Peyer's patch (tissue), 4 donors: Measurements from ENCODE around the gene CDKN2D. TPM values are rescaled to one million over a fixed set of nuclear protein-coding genes. Genes with fewer than 3 reads are reported as not detected.

Experiments used
- DNase-seq, 3 donors: peaks; one replicate each; pipeline ENCODE4 v3.0.0-alpha.2; 2017 to 2019
- H3K27ac ChIP-seq, 4 donors: fragments of 200-600 bp; sonication (generic); one replicate each; pipeline ENCODE4 v1.5.1; 2016 to 2019
- H3K27me3 ChIP-seq, 2 donors: fragments of 200-600 bp; sonication (generic); one replicate each; pipeline ENCODE4 v1.5.1; 2019
- H3K36me3 ChIP-seq, 3 donors: fragments of 200-600 bp; sonication (generic); one replicate each; pipeline ENCODE4 v1.5.1; 2016 to 2019
- H3K4me1 ChIP-seq, 4 donors: fragments of 200-600 bp; sonication (generic); one replicate each; pipeline ENCODE4 v1.5.1; 2016 to 2019
- H3K4me3 ChIP-seq, 4 donors: fragments of 200-600 bp; sonication (generic); 1 replicate in 3 of 4; 2 replicates in 1 of 4; pipeline ENCODE4 v1.5.1; 2016 to 2019; ENCODE audit warnings: mild to moderate bottlenecking in 1 of 4
- H3K9me3 ChIP-seq, 4 donors: fragments of 200-600 bp; sonication (generic); one replicate each; pipeline ENCODE4 v1.5.1; 2016 to 2019; ENCODE audit warnings: mild to moderate bottlenecking in 1 of 4
- CTCF ChIP-seq, 6 experiments: fragments of 450-650 bp in 4 of 6; fragments of 200-600 bp in 2 of 6; sonication (generic) in 1 of 6; IDR thresholded peaks; one replicate each; pipeline ENCODE4 v1.5.1; 2017 to 2019; ENCODE audit warnings: antibody characterized with exemption in 6 of 6, mild to moderate bottlenecking in 3 of 6, moderate library complexity in 1 of 6
- POLR2A ChIP-seq, 2 donors: fragments of 450-650 bp; IDR thresholded peaks; one replicate each; pipeline ENCODE4 v1.5.1; 2017; ENCODE audit warnings: antibody characterized with exemption in 2 of 2, mild to moderate bottlenecking in 2 of 2, moderate library complexity in 2 of 2
- total RNA-seq, 4 donors: library from RNA; depleted of rRNA; stranded (reverse); fragments of >200 nt; gene quantifications; one replicate each; pipeline ENCODE4 v1.1.0, GENCODE V29; 2016

CDKN2D gene
- total RNA-seq = 1 to 10 TPM; 3.3 to 7.7 (median 6.4) TPM

- TF ChIP-seq POLR2A (IDR thresholded peaks at IDR 0.05) = peak; percentile 65 to 76
- TF ChIP-seq CTCF (IDR thresholded peaks at IDR 0.05) = peak; percentile 52 to 85 (median 76)
- peak within 1 kb of the TSS; percentile 76 to 97 (median 83) for H3K4me3 ChIP-seq
- H3K27ac ChIP-seq = peak within 1 kb of the TSS; percentile 81 to 97 (median 90)
- H3K36me3 ChIP-seq = no peaks in the 10 kb centered on the region
- H3K4me1 ChIP-seq = peaks cover 0 to 39% (median 29%) of the 10 kb centered on the region in 4 donors
- DNase-seq = peak; percentile 99 to 100 (median 99)
- H3K27me3 ChIP-seq = no peaks in the 10 kb centered on the region
- no peaks in the 10 kb centered on the region for H3K9me3 ChIP-seq
Measured at GRCh38 chr19:10568826-10569651, at the start of gene CDKN2D. Gene CDKN2D (minus strand): TSS chr19:10568979. CDS start chr19:10568653, 326 bp downstream.

- Histone ChIP-seq H3K27ac (no peak overlapping the region), H3K36me3 (no peaks in the 10 kb centered on the region), H3K9me3 (no peaks in the 10 kb centered on the region), H3K27me3 (no peaks in the 10 kb centered on the region), H3K4me1 (peaks cover 0 to 6% (median under 1%) of the 10 kb centered on the region in 4 donors), H3K4me3 (no peak overlapping the region)
- TF ChIP-seq POLR2A (IDR thresholded peaks at IDR 0.05) = no peak
- no peak for TF ChIP-seq CTCF (IDR thresholded peaks at IDR 0.05)
- DNase-seq = no peak
Measured at GRCh38 chr19:10617409-10618121, 48.8 kb upstream of the CDKN2D start.

GRCh38 chr19:10615429-10616023, 46.7 kb upstream of the CDKN2D start:
- Histone ChIP-seq H3K4me1 (peaks cover 0 to 6% (median 2%) of the 10 kb centered on the region in 4 donors), H3K27ac (no peak overlapping the region)
- TF ChIP-seq CTCF (IDR thresholded peaks at IDR 0.05) (no peak), POLR2A (IDR thresholded peaks at IDR 0.05) (no peak)

GRCh38 chr19:10612499-10613119, 43.8 kb upstream of the CDKN2D start:
- TF ChIP-seq CTCF (IDR thresholded peaks at IDR 0.05) (no peak), POLR2A (IDR thresholded peaks at IDR 0.05) (no peak)
- no peaks in the 10 kb centered on the region for H3K36me3 ChIP-seq
- peak in 2 of 3 donors; percentile 49 to 59 for DNase-seq
- no peaks in the 10 kb centered on the region for H3K9me3 ChIP-seq
- peaks cover 0 to 6% (median 2%) of the 10 kb centered on the region in 4 donors for H3K4me1 ChIP-seq
- no peak overlapping the region for H3K4me3 ChIP-seq
- H3K27me3 ChIP-seq = no peaks in the 10 kb centered on the region
- H3K27ac ChIP-seq = no peak overlapping the region

More at GRCh38 chr19:10615429-10616023, 46.7 kb upstream of the CDKN2D start:
- H3K36me3 ChIP-seq = no peaks in the 10 kb centered on the region
- H3K27me3 ChIP-seq = no peaks in the 10 kb centered on the region
- H3K9me3 ChIP-seq = no peaks in the 10 kb centered on the region
- DNase-seq = no peak
- no peak overlapping the region for H3K4me3 ChIP-seq

- no peak for DNase-seq
- Histone ChIP-seq H3K27ac (no peak overlapping the region), H3K27me3 (no peaks in the 10 kb centered on the region), H3K4me1 (peaks cover 0 to 6% (median 2%) of the 10 kb centered on the region in 4 donors), H3K36me3 (no peaks in the 10 kb centered on the region), H3K4me3 (no peak overlapping the region), H3K9me3 (no peaks in the 10 kb centered on the region)
- no peak for TF ChIP-seq POLR2A (IDR thresholded peaks at IDR 0.05)
- no peak for TF ChIP-seq CTCF (IDR thresholded peaks at IDR 0.05)
Measured at GRCh38 chr19:10611907-10612306, 43.1 kb upstream of the CDKN2D start.
